NCI-H2196 treated with DMSO at 0.1 percent for 48 hours (cell line): ENCODE results near the gene RFTN1.

Source experiments
- DNase-seq: peaks from one replicate; lab custom pipeline; 2025; ENCODE audit not compliant: unreplicated experiment; lab: John Stamatoyannopoulos, UW

RFTN1 gene

DNA sequence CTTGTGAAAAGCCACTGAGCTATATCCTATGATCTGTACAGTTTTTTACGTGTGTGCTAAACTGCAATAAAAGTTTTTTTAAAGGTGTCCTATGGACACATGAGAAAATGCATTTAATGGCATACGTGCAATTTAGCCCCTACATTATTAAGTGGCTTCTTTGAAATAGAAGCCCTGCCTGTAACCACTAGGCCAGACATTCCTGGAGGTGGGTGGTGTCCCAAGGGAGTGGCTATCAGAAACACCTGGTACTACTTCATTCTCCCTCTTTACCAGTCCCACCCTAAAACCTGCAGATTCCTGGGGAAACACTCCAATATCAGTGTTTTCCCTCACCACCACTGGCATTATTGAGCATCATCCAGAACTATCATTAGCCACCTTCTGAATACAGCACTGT, 148.5 kb downstream of the RFTN1 start:
- no peak for DNase-seq

DNA sequence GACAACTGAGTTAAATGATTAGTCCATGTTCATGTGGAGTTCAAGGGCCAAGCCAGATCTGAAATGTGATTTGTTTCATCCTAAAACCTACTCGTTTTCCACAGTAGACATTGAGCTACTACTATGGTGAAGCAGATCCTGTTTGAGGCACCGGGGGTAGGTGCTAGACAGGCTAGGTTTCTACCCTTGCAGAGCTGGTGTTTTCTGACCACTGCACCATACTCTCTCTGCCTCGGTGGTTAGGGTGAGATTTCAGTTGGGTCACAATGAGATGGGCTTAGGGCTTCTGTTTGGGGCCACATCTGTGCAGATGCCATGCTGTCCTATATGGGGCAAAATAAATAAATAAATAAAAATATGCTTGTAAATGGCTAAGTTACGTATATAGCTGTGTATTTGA, 149.2 kb downstream of the RFTN1 start:
- no peak for DNase-seq

DNA sequence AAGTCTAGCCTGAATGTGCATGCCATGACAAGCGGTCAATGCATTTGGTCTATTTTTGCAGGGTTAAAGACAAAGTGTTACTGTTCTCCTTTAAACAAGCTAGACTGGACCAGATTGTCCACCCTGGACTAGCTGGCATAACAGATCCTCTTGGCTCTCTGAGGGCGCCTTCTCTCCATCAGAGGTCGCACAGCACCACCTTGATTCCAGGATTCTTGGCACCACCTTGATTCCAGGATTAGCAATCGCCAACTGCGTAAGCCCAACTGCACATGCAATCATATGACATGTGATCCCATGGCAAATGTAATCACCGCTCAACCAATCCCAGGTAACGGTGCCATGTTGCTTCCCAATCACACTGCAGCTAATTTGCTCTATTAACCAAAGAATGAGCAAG, 149.9 kb downstream of the RFTN1 start:
- DNase-seq, result no peak

DNA sequence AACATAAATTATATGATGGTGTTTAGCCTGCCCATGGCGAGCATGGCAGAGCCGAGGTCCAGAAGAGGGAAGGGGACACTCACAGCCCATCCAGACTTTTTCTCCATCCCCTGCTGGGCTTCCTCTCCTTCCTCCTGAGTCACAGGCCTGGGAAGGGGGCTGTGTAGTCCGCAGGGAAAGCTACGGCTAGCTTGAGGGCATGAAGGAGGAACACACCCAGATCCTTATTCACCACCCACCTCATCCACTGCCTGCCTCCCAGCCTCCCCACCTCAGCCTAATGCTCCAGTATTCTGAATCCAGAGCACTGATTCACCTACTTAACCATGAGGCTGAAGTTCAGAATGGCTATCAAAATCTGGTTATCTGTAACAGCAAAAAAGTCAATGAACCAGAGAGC, 150.7 kb downstream of the RFTN1 start:
- no peak for DNase-seq

DNA sequence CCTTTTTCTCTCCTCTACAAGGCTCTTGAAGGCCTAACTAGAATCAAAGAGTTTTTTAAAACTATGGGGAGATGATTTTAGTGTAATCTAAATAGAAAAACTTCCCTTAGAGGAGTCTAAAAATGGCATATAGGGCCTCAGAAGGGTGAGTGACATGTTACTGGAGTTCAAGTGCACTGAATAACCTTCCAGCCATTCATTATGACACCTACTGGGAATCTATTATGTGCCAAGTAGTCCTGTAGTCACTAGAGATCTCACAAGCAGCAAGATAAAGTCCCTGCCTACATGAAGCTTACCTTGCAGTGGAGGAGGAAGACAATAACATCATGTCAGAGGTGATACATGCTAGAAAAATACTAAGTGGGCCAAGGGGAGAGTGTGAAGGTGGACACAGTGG, 152.4 kb downstream of the RFTN1 start:
- DNase-seq, result no peak

DNA sequence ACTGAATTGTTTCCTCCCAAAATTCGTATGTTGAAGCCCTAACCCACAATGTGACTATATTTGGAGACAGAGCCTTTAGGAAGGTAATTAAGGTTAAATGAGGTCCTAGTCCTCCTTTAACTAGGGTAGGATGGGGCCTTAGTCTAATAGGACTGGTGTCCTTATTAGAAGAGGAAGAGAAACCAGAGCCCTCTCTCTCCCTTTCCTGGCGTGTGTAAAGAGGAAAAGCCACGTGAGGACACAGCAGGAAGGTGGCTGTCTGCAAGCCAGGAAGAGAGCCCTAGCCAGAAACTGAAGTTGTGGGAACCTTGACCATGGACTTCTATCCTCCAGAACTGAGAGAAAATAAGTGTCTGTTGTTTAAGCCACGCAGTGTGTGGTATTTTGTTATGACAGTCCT, 154.2 kb downstream of the RFTN1 start:
- no peak for DNase-seq

- DNase-seq, result no peak
Observed at GRCh38 chr3:16358336-16358735, 155.2 kb downstream of the RFTN1 start.

- DNase-seq, result no peak
Observed at GRCh38 chr3:16357186-16358121, 156.0 kb downstream of the RFTN1 start.

DNA sequence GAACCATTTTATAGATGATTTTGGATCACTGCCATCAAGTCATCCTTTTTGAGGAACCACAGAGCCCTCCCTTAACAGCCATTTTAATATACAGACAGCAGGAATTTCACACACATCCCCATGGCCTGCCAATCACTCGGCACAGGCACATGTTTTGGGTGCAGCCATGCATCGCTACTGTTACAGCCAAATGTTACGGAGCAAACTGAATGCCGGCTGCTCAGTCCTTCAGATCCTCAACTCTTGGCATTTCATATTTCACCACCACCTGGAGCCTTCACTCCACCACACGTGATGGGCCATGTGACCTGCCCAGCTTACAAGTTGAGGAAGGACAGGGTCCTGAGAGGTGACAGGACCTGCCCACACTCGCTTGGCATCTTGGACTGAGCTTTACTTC, 157.7 kb downstream of the RFTN1 start:
- no peak for DNase-seq

DNA sequence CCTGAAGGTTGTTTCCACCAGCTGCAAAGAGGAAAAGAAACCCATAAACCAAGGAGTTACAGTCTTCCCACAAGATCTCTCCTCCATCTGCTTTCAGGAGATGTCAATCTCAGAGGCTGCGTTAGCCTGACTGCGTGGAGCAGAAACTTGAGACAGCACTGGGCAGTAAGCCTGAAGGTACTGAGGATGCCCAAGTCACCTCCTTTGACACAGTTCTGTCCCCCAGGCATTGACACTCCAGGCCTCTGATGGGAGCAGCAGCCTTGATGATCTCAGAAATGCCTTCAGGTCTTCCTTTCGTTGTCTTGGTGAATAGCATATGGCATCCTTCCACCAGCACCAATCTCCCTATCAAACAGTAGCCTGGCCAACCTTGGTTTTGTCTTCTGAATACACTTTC, 159.2 kb downstream of the RFTN1 start:
- DNase-seq, result no peak

DNA sequence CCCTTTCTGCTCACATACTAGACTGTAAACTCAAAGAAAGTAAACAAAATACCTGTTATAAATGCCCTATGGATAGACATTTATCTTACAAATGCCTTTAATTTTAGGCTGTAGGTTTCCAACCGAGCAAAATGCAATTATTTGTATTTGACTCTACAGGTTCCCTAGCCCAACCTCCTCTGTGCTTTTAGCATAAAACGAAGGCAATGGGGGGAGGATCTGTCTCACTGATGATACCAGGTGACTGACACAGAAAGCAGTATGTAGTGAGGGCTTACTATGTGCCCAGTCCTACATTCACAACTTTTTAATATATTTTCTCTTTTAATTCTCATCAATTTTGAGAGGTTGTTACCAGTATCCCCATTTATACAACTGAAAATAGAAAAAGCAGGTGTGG, 161.1 kb downstream of the RFTN1 start:
- DNase-seq, result no peak

GRCh38 chr3:16350597-16351318, 162.7 kb downstream of the RFTN1 start:
- no peak for DNase-seq

GRCh38 chr3:16349986-16350596, 163.4 kb downstream of the RFTN1 start:
- DNase-seq, result no peak

- no peak for DNase-seq
Observed at GRCh38 chr3:16347548-16347947, 166.0 kb downstream of the RFTN1 start.

DNA sequence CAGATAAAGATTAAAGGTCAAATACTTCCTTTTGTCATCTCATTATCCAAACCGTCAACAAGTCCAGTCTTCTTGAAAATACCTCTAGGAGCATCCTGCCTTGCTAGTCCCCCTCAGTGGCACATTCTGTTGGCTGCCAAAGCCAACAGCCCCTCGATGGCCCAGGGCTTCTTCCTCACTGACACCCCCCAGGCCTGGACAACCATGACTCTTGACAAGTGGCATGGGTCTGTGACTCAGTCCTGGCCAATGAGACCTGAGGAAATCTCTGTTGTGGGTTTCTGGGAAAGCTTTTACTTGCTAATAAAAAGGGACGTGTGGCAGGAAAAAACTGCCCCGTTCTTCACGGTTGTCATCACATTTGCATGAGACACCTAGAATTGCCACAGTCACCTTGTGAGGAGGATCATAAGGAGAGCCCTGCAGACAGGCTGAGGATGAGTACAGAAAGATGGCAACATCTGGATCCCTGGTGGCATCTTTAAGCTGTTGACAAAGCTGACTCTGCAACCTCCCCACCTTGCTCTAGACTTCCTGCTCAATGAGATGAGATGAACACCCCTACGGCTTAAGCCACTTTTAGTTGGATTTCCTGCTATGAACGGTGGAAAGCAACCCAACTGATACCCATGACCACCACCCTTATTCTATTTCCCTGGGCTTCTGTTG, 167.0 kb downstream of the RFTN1 start:
- DNase-seq, result no peak

DNA sequence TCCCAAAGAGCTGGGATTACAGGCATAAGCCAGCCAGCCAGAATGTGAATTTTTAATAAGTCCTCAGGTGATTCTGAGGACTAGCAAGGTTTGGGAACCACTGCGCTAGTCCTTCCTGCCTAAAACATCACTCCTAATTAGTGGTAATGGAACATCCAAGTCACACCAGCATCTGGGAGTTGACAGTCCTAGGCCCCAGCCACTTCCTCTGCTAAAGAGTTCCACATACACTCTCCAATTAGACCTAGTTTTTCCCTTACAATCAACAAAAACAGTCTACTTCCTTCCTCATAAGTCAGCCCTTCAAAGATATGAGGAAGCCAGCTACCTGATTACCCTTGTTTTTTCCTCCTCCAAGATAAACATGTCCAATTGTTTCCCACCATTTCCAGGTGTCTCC, 170.4 kb downstream of the RFTN1 start:
- no peak for DNase-seq

GRCh38 chr3:16338999-16339398, 174.5 kb downstream of the RFTN1 start:
- no peak for DNase-seq

- DNase-seq, result no peak
Observed at GRCh38 chr3:16337856-16338540, 175.5 kb downstream of the RFTN1 start.

GRCh38 chr3:16336825-16337224, 176.7 kb downstream of the RFTN1 start:
- no peak for DNase-seq

GRCh38 chr3:16335772-16336645, 177.5 kb downstream of the RFTN1 start:
- DNase-seq, result no peak
